Ishikawa (cell line): Measurements from ENCODE around the gene TMIE.
A peak's percentile ranks its signal among the peaks of the same experiment; 100 is the strongest.

Source experiments
- CEBPB ChIP-seq: IDR thresholded peaks from 2 replicates; pipeline ENCODE4 v1.6.1; 2012
- CREB1 ChIP-seq: IDR thresholded peaks from 2 replicates; pipeline ENCODE4 v1.6.1; 2012; ENCODE audit warnings: low read depth
- EGR1 ChIP-seq: IDR thresholded peaks from 2 replicates; pipeline ENCODE4 v1.6.1; 2012
- EP300 ChIP-seq: IDR thresholded peaks from 2 replicates; pipeline ENCODE4 v1.6.1; 2012; ENCODE audit warnings: borderline replicate concordance
- FOXM1 ChIP-seq: IDR thresholded peaks from 2 replicates; pipeline ENCODE4 v1.6.1; 2012; ENCODE audit warnings: low read depth, borderline replicate concordance
- MAX ChIP-seq: IDR thresholded peaks from 2 replicates; pipeline ENCODE4 v1.6.1; 2012
- NFIC ChIP-seq: IDR thresholded peaks from 2 replicates; pipeline ENCODE4 v1.6.1; 2012
- RAD21 ChIP-seq: IDR thresholded peaks from 2 replicates; pipeline ENCODE4 v1.6.1; 2012; ENCODE audit warnings: low read depth
- REST ChIP-seq: IDR thresholded peaks from 2 replicates; pipeline ENCODE4 v1.6.1; 2012; ENCODE audit warnings: low read depth, mild to moderate bottlenecking
- TAF1 ChIP-seq: IDR thresholded peaks from 2 replicates; pipeline ENCODE4 v1.6.1; 2012; ENCODE audit warnings: low read depth, mild to moderate bottlenecking
- TCF12 ChIP-seq: IDR thresholded peaks from 2 replicates; pipeline ENCODE4 v1.6.1; 2012; ENCODE audit warnings: low read depth
- TEAD4 ChIP-seq: IDR thresholded peaks from 2 replicates; pipeline ENCODE4 v1.6.1; 2012
- USF1 ChIP-seq: IDR thresholded peaks from 2 replicates; pipeline ENCODE4 v1.6.1; 2012
- YY1 ChIP-seq: IDR thresholded peaks from 2 replicates; pipeline ENCODE4 v1.6.1; 2012; ENCODE audit warnings: low read depth
- ZBTB7A ChIP-seq: IDR thresholded peaks from 2 replicates; pipeline ENCODE4 v1.6.1; 2012; ENCODE audit warnings: low read depth

The TMIE gene

GRCh38 chr3:46717447-46718231 is 16.4 kb downstream of the TMIE start, which contains the start of gene PRSS50:
Gene PRSS50 (minus strand): TSS chr3:46717869. CDS start chr3:46717824, 45 bp downstream.
- TF ChIP-seq REST = peak; percentile 41
- TF ChIP-seq YY1 = no peak

- TF ChIP-seq TCF12 (no peak), MAX (no peak), REST (no peak), NFIC (no peak), EGR1 (no peak), FOXM1 (no peak)
Measured at GRCh38 chr3:46719044-46719565, 17.9 kb downstream of the TMIE start.

GRCh38 chr3:46719735-46720271 is 18.6 kb downstream of the TMIE start:
- TF ChIP-seq FOXM1 = no peak
- TF ChIP-seq EGR1 = no peak
- TF ChIP-seq USF1 = no peak
- TF ChIP-seq TCF12 = no peak
- no peak for TF ChIP-seq CREB1
- no peak for TF ChIP-seq EP300
- no peak for TF ChIP-seq TEAD4
- TF ChIP-seq MAX = no peak
- no peak for TF ChIP-seq NFIC
- no peak for TF ChIP-seq CEBPB
- no peak for TF ChIP-seq YY1
- TF ChIP-seq TAF1 = no peak
- TF ChIP-seq RAD21 = no peak
- TF ChIP-seq REST = no peak
- no peak for TF ChIP-seq ZBTB7A

GRCh38 chr3:46721009-46721408 is 19.8 kb downstream of the TMIE start:
- no peak for TF ChIP-seq TAF1
- TF ChIP-seq TEAD4 = no peak

GRCh38 chr3:46722443-46722842 is 21.3 kb downstream of the TMIE start:
- TF ChIP-seq TEAD4 (no peak), CEBPB (no peak), ZBTB7A (no peak), EGR1 (no peak), RAD21 (no peak), USF1 (no peak), TCF12 (no peak), FOXM1 (no peak), YY1 (no peak), EP300 (no peak), REST (no peak), CREB1 (no peak), TAF1 (no peak), MAX (no peak)
